ENCODE measurements around the gene PLCL2. TPM values are rescaled to one million over a fixed set of nuclear protein-coding genes. Genes with fewer than 3 reads are reported as not detected.

PLCL2 gene
- total and polyA plus RNA-seq, 2 donors, result 7.0 to 17.8 TPM

DNA sequence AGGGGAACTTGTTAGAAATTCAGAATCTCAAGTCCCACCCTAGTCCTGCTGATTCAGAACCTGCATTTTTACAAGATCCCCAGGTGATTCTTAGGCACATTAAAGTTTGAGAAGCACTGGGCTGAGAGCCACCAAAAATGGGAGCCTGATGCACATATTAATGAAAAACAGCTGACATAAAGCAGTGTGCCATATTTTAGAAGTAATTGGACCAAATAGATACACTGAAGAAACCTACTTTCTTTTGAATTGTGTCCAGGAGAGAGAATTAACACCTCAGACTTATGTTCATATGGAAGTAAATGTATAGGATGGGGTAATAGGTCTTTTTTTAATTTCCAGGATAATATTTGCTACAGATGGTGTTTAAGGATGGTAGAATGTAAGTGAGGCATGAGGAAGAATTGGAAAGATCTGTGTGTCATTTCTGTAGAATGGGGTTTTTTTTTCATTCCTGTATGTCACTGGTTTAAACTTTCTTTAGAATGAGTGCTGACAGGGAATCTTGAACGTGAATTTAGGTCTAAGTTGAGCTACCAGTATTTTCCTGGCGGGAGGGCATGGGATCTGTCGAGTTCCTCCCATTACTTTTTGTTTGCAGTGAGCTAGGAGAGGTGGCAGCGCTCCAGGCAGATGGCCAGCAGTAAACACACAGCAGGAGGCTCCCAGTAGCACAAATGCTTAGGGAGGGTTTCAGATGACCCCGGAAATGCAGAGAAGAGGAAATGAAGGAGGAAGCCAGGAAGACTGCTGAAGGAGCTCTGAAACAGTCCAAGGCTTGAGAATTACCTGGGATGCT lies 185.6 kb downstream of the PLCL2 start:
- no peak for DNase-seq (ENCODE audit: low read depth in 6 of 9, low spot score in 9 of 9)
- WGBS, result 87% methylated on average over 5 of the region's 5 CpGs
- H3K36me3 ChIP-seq (ENCODE audit: control insufficient read depth in 2 of 2, insufficient read depth in 2 of 2, low read length in 1 of 2), result peaks cover 0 to 10% of the 10 kb centered on the region in 2 donors

DNA sequence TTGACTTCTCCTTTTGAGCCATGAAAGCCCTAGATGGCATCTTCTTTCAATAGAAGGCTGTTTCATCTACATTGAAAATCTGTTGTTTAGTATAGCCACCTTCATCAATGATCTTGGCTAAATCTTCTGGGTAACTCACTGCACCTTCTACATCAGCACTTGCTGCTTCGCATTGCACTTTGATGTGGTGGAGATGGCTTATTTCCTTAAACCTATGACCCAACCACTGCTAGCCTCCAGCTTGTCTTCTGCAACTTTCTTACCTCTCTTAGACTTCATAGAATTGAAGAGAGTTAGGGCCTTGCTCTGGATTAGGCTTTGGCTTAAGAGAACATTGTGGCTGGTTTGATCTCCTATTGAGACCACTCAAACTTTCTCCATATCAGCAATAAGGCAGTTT lies 189.8 kb downstream of the PLCL2 start:
- H3K36me3 ChIP-seq (ENCODE audit: control insufficient read depth in 2 of 2, insufficient read depth in 2 of 2, low read length in 1 of 2), result peaks cover 0 to 4% of the 10 kb centered on the region in 2 donors
- WGBS, result 9% methylated on average over 1 of the region's 1 CpG
- H3K27ac ChIP-seq (ENCODE audit: low read depth in 1 of 2, low read length in 1 of 2), result no peak overlapping the region
- no peaks in the 10 kb centered on the region for H3K9me3 ChIP-seq (ENCODE audit: control insufficient read depth in 2 of 2, insufficient read depth in 1 of 2, low read length in 1 of 2)
- H3K4me1 ChIP-seq (ENCODE audit: control insufficient read depth in 2 of 2, insufficient read depth in 2 of 2, low read length in 2 of 2), result peaks cover 6 to 8% of the 10 kb centered on the region in 2 donors
- H3K27me3 ChIP-seq (ENCODE audit: control insufficient read depth in 2 of 2, insufficient read depth in 1 of 2, low read length in 1 of 2), result no peaks in the 10 kb centered on the region
- DNase-seq (ENCODE audit: low read depth in 6 of 9, low spot score in 9 of 9), result peak in 5 of 9 donors; percentile 7 to 63 (median 16)
- H3K4me3 ChIP-seq (ENCODE audit: low read length in 2 of 2), result no peak overlapping the region

More for the DNA sequence above, 185.6 kb downstream of the PLCL2 start:
- H3K4me1 ChIP-seq (ENCODE audit: control insufficient read depth in 2 of 2, insufficient read depth in 2 of 2, low read length in 2 of 2), result peaks cover 6 to 8% of the 10 kb centered on the region in 2 donors
- no peaks in the 10 kb centered on the region for H3K27me3 ChIP-seq (ENCODE audit: control insufficient read depth in 2 of 2, insufficient read depth in 1 of 2, low read length in 1 of 2)
- H3K27ac ChIP-seq (ENCODE audit: low read depth in 1 of 2, low read length in 1 of 2), result no peak overlapping the region
- H3K4me3 ChIP-seq (ENCODE audit: low read length in 2 of 2), result no peak overlapping the region
- no peaks in the 10 kb centered on the region for H3K9me3 ChIP-seq (ENCODE audit: control insufficient read depth in 2 of 2, insufficient read depth in 1 of 2, low read length in 1 of 2)

DNA sequence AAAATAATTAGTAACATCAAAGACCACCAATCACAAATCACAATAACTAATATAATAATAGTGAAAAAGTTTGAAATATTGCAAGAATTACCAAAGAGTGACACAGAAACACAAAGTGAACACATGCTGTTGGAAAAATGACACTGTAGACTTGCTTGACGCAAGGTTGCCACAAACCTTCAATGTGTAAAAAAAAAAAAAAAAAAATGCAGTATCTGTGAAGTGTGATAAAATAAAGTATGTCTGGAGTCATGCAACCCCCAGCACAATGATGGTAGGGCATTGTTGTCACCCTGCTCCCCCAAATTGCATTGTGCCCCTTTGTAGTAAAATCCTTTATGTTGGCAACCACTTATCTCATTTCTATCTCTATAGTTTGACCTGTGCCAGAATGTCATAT lies 190.6 kb downstream of the PLCL2 start:
- Histone ChIP-seq H3K36me3 (ENCODE audit: control insufficient read depth in 2 of 2, insufficient read depth in 2 of 2, low read length in 1 of 2) (peaks cover 0 to 4% of the 10 kb centered on the region in 2 donors), H3K27ac (ENCODE audit: low read depth in 1 of 2, low read length in 1 of 2) (no peak overlapping the region), H3K4me1 (ENCODE audit: control insufficient read depth in 2 of 2, insufficient read depth in 2 of 2, low read length in 2 of 2) (peaks cover 6 to 8% of the 10 kb centered on the region in 2 donors), H3K27me3 (ENCODE audit: control insufficient read depth in 2 of 2, insufficient read depth in 1 of 2, low read length in 1 of 2) (no peaks in the 10 kb centered on the region), H3K4me3 (ENCODE audit: low read length in 2 of 2) (no peak overlapping the region), H3K9me3 (ENCODE audit: control insufficient read depth in 2 of 2, insufficient read depth in 1 of 2, low read length in 1 of 2) (no peaks in the 10 kb centered on the region)
- DNase-seq (ENCODE audit: low read depth in 6 of 9, low spot score in 9 of 9), result no peak
- WGBS, result 100% methylated on average over 1 of the region's 1 CpG

DNA sequence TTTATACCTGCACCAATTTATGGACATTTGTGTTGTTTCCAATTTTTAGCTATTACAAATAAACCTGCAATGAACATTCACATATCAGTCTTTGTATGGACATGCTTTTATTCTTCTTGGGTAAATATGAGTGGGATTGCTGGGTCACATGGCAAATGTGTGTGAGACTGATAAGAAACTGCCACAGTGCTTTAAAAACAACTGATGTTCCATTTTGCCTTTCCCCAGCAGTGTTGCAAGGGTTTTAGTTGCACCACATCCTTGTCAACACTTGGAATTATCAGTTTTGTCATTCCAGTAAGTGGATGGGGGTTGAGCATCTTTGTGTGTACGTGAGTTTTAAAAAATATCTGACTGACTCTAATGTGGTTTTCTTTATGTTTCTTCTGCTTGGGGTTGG lies 191.2 kb downstream of the PLCL2 start:
- WGBS, result 62% methylated on average over 1 of the region's 1 CpG
- DNase-seq (ENCODE audit: low read depth in 6 of 9, low spot score in 9 of 9), result no peak
- Histone ChIP-seq H3K9me3 (ENCODE audit: control insufficient read depth in 2 of 2, insufficient read depth in 1 of 2, low read length in 1 of 2) (no peaks in the 10 kb centered on the region), H3K27me3 (ENCODE audit: control insufficient read depth in 2 of 2, insufficient read depth in 1 of 2, low read length in 1 of 2) (no peaks in the 10 kb centered on the region), H3K4me1 (ENCODE audit: control insufficient read depth in 2 of 2, insufficient read depth in 2 of 2, low read length in 2 of 2) (peaks cover 6 to 8% of the 10 kb centered on the region in 2 donors), H3K27ac (ENCODE audit: low read depth in 1 of 2, low read length in 1 of 2) (no peak overlapping the region), H3K36me3 (ENCODE audit: control insufficient read depth in 2 of 2, insufficient read depth in 2 of 2, low read length in 1 of 2) (peaks cover 0 to 1% of the 10 kb centered on the region in 2 donors), H3K4me3 (ENCODE audit: low read length in 2 of 2) (no peak overlapping the region)

DNA sequence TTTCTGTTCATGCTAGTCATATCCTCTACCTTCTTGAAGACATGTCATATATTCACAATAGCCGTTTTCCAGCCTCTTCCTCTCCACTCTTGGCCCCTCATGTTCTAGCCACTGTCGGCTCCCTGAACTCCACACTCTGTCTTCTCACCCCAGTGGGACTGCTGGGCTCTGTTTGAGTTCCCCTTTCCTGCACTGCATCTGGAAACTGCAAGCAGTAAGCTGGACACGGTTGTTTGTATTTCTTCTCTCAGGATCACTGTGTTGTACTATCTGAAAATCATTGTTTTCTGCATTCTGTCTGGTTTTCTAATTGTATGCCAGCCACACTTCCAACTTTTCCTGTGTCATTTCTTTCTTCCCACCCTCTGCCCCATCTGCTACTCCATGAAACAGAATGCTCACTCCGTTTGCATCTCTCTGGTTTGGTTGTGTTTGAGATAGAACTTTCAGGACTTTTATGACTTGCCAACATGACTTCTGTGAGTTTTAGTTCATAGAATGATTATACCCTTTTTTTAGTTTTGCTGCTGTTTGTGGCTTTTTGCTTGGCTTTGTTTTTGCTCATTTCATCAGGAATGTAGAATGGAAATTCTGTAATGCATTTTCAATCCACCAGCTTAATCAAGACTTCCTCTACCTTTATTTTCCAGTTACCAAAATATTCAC lies 192.3 kb downstream of the PLCL2 start:
- Histone ChIP-seq H3K4me1 (ENCODE audit: control insufficient read depth in 2 of 2, insufficient read depth in 2 of 2, low read length in 2 of 2) (peaks cover 6 to 8% of the 10 kb centered on the region in 2 donors), H3K9me3 (ENCODE audit: control insufficient read depth in 2 of 2, insufficient read depth in 1 of 2, low read length in 1 of 2) (no peaks in the 10 kb centered on the region), H3K27ac (ENCODE audit: low read depth in 1 of 2, low read length in 1 of 2) (no peak overlapping the region), H3K27me3 (ENCODE audit: control insufficient read depth in 2 of 2, insufficient read depth in 1 of 2, low read length in 1 of 2) (no peaks in the 10 kb centered on the region), H3K4me3 (ENCODE audit: low read length in 2 of 2) (no peak overlapping the region), H3K36me3 (ENCODE audit: control insufficient read depth in 2 of 2, insufficient read depth in 2 of 2, low read length in 1 of 2) (no peaks in the 10 kb centered on the region)
- 79% methylated on average over 4 of the region's 4 CpGs for WGBS
- no peak for DNase-seq (ENCODE audit: low read depth in 6 of 9, low spot score in 9 of 9)

DNA sequence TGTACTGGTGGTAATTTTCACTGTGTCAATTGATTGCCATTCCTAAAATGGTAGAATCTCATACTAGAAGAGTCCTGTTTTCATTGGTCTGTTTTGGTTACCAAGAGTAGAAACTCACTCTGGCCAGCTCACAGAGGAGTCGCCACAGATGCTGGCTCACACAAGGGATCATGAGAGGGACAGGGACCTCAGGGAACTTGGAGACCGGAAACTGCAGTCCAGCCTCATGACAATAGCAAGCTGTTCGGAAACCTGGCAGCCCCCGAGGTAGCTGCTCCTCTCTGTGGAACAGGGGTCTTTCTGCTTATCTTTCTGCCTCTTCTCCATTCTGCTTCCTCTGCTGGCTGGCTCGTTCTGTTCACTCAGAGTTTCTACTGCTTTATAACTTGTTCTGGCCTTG lies 192.9 kb downstream of the PLCL2 start:
- Histone ChIP-seq H3K27ac (ENCODE audit: low read depth in 1 of 2, low read length in 1 of 2) (no peak overlapping the region), H3K27me3 (ENCODE audit: control insufficient read depth in 2 of 2, insufficient read depth in 1 of 2, low read length in 1 of 2) (no peaks in the 10 kb centered on the region), H3K36me3 (ENCODE audit: control insufficient read depth in 2 of 2, insufficient read depth in 2 of 2, low read length in 1 of 2) (no peaks in the 10 kb centered on the region), H3K4me1 (ENCODE audit: control insufficient read depth in 2 of 2, insufficient read depth in 2 of 2, low read length in 2 of 2) (peaks cover 6 to 8% of the 10 kb centered on the region in 2 donors), H3K9me3 (ENCODE audit: control insufficient read depth in 2 of 2, insufficient read depth in 1 of 2, low read length in 1 of 2) (no peaks in the 10 kb centered on the region), H3K4me3 (ENCODE audit: low read length in 2 of 2) (no peak overlapping the region)
- WGBS, result 88% methylated on average over 5 of the region's 5 CpGs
- DNase-seq (ENCODE audit: low read depth in 6 of 9, low spot score in 9 of 9), result no peak

DNA sequence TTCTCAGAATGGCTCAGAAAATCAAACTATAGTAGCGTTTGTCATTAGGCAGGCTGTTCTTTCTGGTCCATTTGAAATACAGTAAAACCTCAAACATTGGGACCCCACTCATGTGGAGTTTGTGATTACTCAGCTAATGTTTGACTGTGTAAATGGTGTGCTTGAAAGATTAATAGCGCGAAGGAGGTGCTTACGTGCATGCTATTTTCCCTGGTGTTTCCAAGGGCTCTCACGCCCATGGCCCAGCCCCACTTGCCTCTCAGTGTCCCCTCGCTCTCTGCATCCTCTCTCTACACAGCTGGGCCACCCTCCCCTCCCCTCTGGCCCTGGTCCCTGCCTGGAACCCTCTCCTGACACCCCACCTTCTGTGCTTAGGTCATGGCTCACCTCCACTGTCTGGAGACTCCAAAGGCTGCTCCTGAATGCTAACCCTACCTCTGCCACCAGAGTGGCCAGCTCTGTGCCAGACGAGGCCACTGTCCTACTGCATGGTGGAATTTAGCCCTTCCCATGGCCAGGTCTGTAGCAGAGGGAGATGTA lies 194.2 kb downstream of the PLCL2 start:
- peaks cover 6 to 8% of the 10 kb centered on the region in 2 donors for H3K4me1 ChIP-seq (ENCODE audit: control insufficient read depth in 2 of 2, insufficient read depth in 2 of 2, low read length in 2 of 2)
- H3K27ac ChIP-seq (ENCODE audit: low read depth in 1 of 2, low read length in 1 of 2), result no peak overlapping the region
- 97% methylated on average over 7 of the region's 7 CpGs for WGBS
- H3K9me3 ChIP-seq (ENCODE audit: control insufficient read depth in 2 of 2, insufficient read depth in 1 of 2, low read length in 1 of 2), result no peaks in the 10 kb centered on the region
- DNase-seq (ENCODE audit: low read depth in 6 of 9, low spot score in 9 of 9), result no peak
- H3K27me3 ChIP-seq (ENCODE audit: control insufficient read depth in 2 of 2, insufficient read depth in 1 of 2, low read length in 1 of 2), result no peaks in the 10 kb centered on the region
- no peak overlapping the region for H3K4me3 ChIP-seq (ENCODE audit: low read length in 2 of 2)
- no peaks in the 10 kb centered on the region for H3K36me3 ChIP-seq (ENCODE audit: control insufficient read depth in 2 of 2, insufficient read depth in 2 of 2, low read length in 1 of 2)

DNA sequence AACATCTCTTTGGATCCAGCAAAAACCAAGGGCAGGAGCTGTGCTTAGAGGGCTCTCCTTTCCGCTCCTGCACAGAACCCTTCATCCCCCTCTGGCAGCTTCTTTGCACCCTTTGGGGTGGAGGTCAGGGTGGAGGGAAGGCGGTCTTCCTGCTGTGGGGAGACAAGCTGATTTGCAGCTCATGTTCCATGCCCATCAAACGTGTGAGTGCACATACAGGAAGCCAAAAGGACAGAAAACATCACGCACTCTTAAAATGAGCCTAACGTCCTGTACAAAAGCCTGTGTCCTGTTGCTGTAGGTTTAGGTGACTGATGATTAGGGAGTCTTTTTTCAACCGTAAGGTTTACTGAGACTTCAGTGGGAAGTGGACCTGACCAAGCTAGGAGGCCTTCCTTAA lies 195.2 kb downstream of the PLCL2 start:
- Histone ChIP-seq H3K4me3 (ENCODE audit: low read length in 2 of 2) (no peak overlapping the region), H3K4me1 (ENCODE audit: control insufficient read depth in 2 of 2, insufficient read depth in 2 of 2, low read length in 2 of 2) (peaks cover 0 to 2% of the 10 kb centered on the region in 2 donors), H3K27ac (ENCODE audit: low read depth in 1 of 2, low read length in 1 of 2) (no peak overlapping the region), H3K36me3 (ENCODE audit: control insufficient read depth in 2 of 2, insufficient read depth in 2 of 2, low read length in 1 of 2) (no peaks in the 10 kb centered on the region), H3K9me3 (ENCODE audit: control insufficient read depth in 2 of 2, insufficient read depth in 1 of 2, low read length in 1 of 2) (no peaks in the 10 kb centered on the region), H3K27me3 (ENCODE audit: control insufficient read depth in 2 of 2, insufficient read depth in 1 of 2, low read length in 1 of 2) (no peaks in the 10 kb centered on the region)
- peak in 1 of 9 donors; percentile 15 for DNase-seq (ENCODE audit: low read depth in 6 of 9, low spot score in 9 of 9)
- WGBS, result 81% methylated on average over 6 of the region's 6 CpGs

DNA sequence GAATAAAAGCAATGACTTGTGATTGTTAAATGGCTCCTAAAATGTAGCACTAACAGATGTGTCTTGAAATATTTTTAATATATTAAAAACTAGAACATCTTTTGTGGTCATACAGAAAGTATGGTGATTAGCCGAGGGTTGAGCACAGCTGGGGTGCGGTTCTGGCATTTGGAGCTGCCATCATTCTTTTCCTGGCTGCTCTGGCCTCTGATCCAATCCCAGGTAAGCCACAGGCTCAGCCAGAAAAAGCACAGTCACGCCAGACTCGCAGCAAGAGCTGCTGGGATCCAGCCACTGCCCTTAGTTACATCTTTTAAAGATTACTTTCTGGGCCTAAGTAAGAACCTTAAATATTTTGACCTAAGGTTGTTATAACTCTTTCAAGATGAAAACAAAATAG lies 196.8 kb downstream of the PLCL2 start:
- no peaks in the 10 kb centered on the region for H3K27me3 ChIP-seq (ENCODE audit: control insufficient read depth in 2 of 2, insufficient read depth in 1 of 2, low read length in 1 of 2)
- peaks cover 0 to 4% of the 10 kb centered on the region in 2 donors for H3K9me3 ChIP-seq (ENCODE audit: control insufficient read depth in 2 of 2, insufficient read depth in 1 of 2, low read length in 1 of 2)
- H3K4me3 ChIP-seq (ENCODE audit: low read length in 2 of 2), result no peak overlapping the region
- peak overlapping the region in 1 of 2 donors; percentile 85 for H3K27ac ChIP-seq (ENCODE audit: low read depth in 1 of 2, low read length in 1 of 2)
- no peaks in the 10 kb centered on the region for H3K4me1 ChIP-seq (ENCODE audit: control insufficient read depth in 2 of 2, insufficient read depth in 2 of 2, low read length in 2 of 2)
- DNase-seq (ENCODE audit: low read depth in 6 of 9, low spot score in 9 of 9), result no peak
- H3K36me3 ChIP-seq (ENCODE audit: control insufficient read depth in 2 of 2, insufficient read depth in 2 of 2, low read length in 1 of 2), result no peaks in the 10 kb centered on the region
- 88% methylated on average over 4 of the region's 4 CpGs for WGBS
